Measurements from ENCODE around the gene SYNM. TPM values are rescaled to one million over a fixed set of nuclear protein-coding genes. Genes with fewer than 3 reads are reported as not detected.

Gene SYNM
- total and polyA plus RNA-seq, 8 donors = 4.0 to 469 (median 146) TPM

DNA sequence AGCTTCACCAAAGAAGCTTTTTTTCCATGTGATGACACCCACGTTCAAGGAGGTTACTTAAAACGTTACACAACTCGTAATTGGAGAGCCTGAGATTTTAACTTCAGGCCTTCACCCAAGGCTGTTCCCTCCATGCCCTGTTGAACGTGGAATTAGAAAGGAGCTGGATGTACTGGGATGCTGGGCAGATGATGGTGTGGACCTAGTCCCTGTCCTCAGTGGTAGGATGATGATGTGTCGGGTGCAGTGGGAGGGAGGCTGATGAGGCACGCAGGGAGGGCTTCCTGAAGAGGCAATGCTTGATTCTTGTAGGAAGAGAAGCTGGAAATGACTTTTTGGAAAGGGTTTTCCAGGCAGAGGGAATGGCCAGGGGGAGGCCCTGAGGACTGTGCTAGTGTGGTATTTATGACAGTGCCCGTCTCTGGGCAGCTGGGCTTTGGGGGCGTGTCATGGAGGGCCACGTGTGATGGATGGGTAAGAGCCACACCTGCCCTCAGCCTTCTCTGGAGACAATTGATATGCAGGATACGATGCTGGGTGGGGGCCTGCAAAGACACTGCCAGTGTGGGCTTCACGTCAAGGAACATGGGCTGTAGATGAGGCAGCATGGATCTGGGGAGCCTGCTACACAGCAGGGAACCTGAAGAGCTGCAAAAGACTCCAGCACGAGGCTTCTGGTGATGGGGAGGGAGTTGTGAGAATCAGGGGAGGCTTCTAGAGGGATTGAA, 15.3 kb downstream of the SYNM start:
- H3K27me3 ChIP-seq = no peaks in the 10 kb centered on the region
- H3K27ac ChIP-seq = peak overlapping the region in 3 of 5 donors; percentile 46 to 96 (median 87)
- H3K9me3 ChIP-seq = no peaks in the 10 kb centered on the region
- WGBS, 5 donors = 83 to 89% (median 86%) methylated on average over 12 of the region's 12 CpGs
- DNase-seq = no peak
- TF ChIP-seq, protein P1, sequence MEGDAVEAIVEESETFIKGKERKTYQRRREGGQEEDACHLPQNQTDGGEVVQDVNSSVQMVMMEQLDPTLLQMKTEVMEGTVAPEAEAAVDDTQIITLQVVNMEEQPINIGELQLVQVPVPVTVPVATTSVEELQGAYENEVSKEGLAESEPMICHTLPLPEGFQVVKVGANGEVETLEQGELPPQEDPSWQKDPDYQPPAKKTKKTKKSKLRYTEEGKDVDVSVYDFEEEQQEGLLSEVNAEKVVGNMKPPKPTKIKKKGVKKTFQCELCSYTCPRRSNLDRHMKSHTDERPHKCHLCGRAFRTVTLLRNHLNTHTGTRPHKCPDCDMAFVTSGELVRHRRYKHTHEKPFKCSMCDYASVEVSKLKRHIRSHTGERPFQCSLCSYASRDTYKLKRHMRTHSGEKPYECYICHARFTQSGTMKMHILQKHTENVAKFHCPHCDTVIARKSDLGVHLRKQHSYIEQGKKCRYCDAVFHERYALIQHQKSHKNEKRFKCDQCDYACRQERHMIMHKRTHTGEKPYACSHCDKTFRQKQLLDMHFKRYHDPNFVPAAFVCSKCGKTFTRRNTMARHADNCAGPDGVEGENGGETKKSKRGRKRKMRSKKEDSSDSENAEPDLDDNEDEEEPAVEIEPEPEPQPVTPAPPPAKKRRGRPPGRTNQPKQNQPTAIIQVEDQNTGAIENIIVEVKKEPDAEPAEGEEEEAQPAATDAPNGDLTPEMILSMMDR (IDR thresholded peaks at IDR 0.05) = no peak
- peak in 1 of 3 donors; percentile 5 for TF ChIP-seq POLR2AphosphoS5 (IDR thresholded peaks at IDR 0.05)
- H3K4me3 ChIP-seq = no peak overlapping the region
- peaks cover 16 to 76% (median 42%) of the 10 kb centered on the region in 4 donors for H3K4me1 ChIP-seq
- intact Hi-C loops (cut with DNase I; ENCODE audit: low total_unique reads) = no loop called here
- H3K36me3 ChIP-seq = peaks cover 0 to 37% (median 10%) of the 10 kb centered on the region in 4 donors

DNA sequence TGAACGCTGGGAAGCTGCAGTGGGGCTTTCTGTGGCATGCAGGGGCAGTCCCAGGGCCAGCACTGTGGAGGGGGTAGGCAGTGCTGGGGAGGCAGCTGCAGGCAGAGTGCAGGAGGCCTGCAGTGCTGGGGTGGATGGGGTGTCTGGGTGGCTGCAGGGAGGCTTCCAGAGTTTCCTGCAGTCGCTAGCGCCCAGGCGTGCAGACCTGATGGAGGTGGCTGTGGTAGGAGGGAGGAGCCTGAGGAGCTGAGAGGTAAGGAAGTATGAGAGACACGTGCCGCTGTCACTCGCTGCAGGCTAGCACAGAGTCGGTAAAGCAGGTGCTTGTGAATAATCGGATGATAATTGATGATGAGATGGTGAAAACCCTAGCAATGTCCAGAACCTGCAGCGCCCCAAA, 16.3 kb downstream of the SYNM start:
- no peak for DNase-seq
- Histone ChIP-seq H3K36me3 (peaks cover 0 to 32% (median 9%) of the 10 kb centered on the region in 4 donors), H3K4me1 (peaks cover 16 to 84% (median 44%) of the 10 kb centered on the region in 4 donors), H3K4me3 (no peak overlapping the region), H3K27me3 (no peaks in the 10 kb centered on the region), H3K27ac (peak overlapping the region in 3 of 5 donors; percentile 21 to 96 (median 87)), H3K9me3 (no peaks in the 10 kb centered on the region)
- WGBS, 5 donors = 79 to 87% (median 84%) methylated on average over 10 of the region's 10 CpGs
- intact Hi-C loops (cut with DNase I; ENCODE audit: low total_unique reads) = no loop called here
- no peak for TF ChIP-seq EP300 (IDR thresholded peaks at IDR 0.05)
- no peak for TF ChIP-seq POLR2A (IDR thresholded peaks at IDR 0.05)
- no peak for TF ChIP-seq POLR2AphosphoS5 (IDR thresholded peaks at IDR 0.05)
- TF ChIP-seq, protein P1 (IDR thresholded peaks at IDR 0.05) = no peak

DNA sequence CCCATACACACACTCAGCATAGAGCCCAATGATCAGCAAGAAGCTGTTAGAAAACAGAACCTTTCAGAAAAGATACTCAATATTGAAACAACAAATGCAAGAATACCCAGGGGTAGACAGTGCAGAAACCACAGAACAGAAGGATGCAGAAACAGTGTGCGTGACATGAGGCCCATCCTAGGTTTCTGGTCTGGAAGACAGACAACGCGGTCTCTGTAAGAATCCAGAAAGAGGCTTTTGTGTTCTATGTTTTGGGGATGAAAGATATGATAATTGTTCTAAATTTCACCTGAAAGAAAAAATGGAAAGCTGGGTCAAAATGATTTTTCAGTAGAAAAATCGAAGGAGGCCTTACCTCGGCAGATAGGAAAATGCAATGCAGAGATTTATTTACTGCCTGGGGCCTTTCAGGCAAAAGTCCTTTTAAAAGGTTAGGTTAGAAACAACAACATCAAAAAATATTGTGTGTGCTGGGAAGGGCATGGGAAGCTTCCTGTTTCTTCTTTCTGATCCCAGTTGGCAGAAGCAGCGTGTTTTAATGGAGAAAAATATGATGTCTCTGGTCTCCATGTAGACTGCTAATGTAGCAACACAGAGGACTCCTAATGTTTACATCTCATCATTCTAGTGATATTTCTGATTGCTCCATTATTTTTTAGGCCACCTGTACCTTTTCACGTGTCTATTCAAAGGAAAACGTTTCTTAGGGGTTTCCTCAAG, 17.0 kb downstream of the SYNM start:
- peaks cover 0 to 29% (median 12%) of the 10 kb centered on the region in 4 donors for H3K36me3 ChIP-seq
- TF ChIP-seq, protein P1 (IDR thresholded peaks at IDR 0.05) = no peak
- TF ChIP-seq POLR2AphosphoS5 (IDR thresholded peaks at IDR 0.05) (no peak), POLR2A (IDR thresholded peaks at IDR 0.05) (no peak), EP300 (IDR thresholded peaks at IDR 0.05) (no peak)
- H3K27ac ChIP-seq = peak overlapping the region in 3 of 5 donors; percentile 82 to 96 (median 87)
- DNase-seq = no peak
- H3K27me3 ChIP-seq = no peaks in the 10 kb centered on the region
- H3K4me3 ChIP-seq = no peak overlapping the region
- no peaks in the 10 kb centered on the region for H3K9me3 ChIP-seq
- H3K4me1 ChIP-seq = peaks cover 16 to 83% (median 44%) of the 10 kb centered on the region in 4 donors
- intact Hi-C loops (cut with DNase I; ENCODE audit: low total_unique reads) = no loop called here
- WGBS, 5 donors = 63 to 82% (median 77%) methylated on average over 8 of the region's 8 CpGs

DNA sequence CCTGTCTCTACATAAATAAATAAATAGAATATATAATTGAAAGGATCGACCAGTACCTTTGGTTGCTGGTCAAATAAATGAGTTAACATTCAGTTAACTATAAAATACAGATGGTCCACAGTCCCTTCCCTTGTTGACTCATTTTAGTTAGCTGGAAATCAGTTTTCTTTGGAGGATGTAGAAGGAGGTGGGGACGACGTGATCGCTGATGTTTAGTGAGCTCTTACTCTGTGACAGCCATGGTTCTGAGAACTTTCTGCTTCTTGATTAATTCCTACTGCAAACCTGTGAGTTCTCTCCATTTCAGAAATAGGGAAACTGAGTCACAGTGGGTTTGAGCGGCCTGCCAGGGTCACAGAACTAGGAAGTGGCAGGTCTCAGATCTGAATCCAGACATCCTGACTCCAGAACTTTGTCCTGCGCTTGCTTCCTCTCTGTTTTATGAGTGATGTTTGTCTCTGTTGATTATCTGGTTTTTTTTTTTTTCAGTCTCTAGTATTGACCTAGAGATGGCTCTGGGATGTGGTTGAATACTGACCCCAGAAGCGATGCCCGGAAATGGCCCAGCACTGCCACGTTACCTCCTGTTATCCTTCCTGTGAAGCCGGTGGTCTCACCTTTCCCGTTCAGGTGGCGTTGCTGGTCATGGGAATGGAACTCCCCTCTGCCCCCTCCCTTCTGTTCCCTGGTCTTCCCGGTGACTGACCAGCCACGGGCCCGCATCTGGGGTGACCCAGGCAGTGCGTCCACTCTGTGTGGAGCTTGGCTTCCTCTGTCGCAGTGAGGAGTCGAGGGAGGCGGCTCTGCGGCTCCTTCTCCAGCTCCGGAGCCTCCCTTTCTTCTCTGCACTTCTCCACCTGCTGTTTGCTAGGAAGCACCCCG, 18.2 kb downstream of the SYNM start:
- 38 to 55% (median 49%) methylated on average over 22 of the region's 22 CpGs for WGBS, 5 donors
- Histone ChIP-seq H3K27me3 (no peaks in the 10 kb centered on the region), H3K27ac (peak overlapping the region; percentile 68 to 96 (median 82)), H3K36me3 (peaks cover 0 to 32% (median 16%) of the 10 kb centered on the region in 4 donors), H3K9me3 (no peaks in the 10 kb centered on the region), H3K4me1 (peaks cover 16 to 72% (median 42%) of the 10 kb centered on the region in 4 donors), H3K4me3 (peak overlapping the region; percentile 13 to 23 (median 18))
- intact Hi-C loops (cut with DNase I; ENCODE audit: low total_unique reads) = no loop called here
- TF ChIP-seq EP300 (IDR thresholded peaks at IDR 0.05) = no peak
- DNase-seq = no peak
